Activated CD4-positive, alpha-beta T cell treated with anti-CD3 and anti-CD28 coated beads, Interleukin-2, amount 10 ng/mL, durations not matched to agents 7 days and 5 days (primary cell): ENCODE results near the gene ZNRF1. TPM values are rescaled to one million over a fixed set of nuclear protein-coding genes. Genes with fewer than 3 reads are reported as not detected.

Experiments used
- CTCF ChIA-PET: fragments of 350-600 bp; sonication (Branson Sonifier 250); formaldehyde crosslinking; loops from one replicate; lab custom pipeline; 2021; ENCODE audit warnings: antibody characterized with exemption; lab: Charles Lee
- POLR2A ChIA-PET: fragments of 350-600 bp; sonication (Branson Sonifier 250); formaldehyde crosslinking; loops from one replicate; lab custom pipeline; 2021; ENCODE audit warnings: antibody characterized with exemption; lab: Charles Lee
- DNase-seq: peaks from one replicate; pipeline ENCODE4 v3.0.0-alpha.2; 2020
- H3K27ac Mint-ChIP-seq: one replicate; pipeline ENCODE4 v1.8.0; 2021; ENCODE audit warnings: mild to moderate bottlenecking, moderate library complexity, mixed read lengths
- H3K27me3 Mint-ChIP-seq: one replicate; pipeline ENCODE4 v1.8.0; 2021; ENCODE audit warnings: mixed read lengths
- H3K36me3 Mint-ChIP-seq: one replicate; pipeline ENCODE4 v1.8.0; 2021; ENCODE audit warnings: low read depth, mixed read lengths
- H3K4me1 Mint-ChIP-seq: one replicate; pipeline ENCODE4 v1.8.0; 2021; ENCODE audit warnings: mixed read lengths
- H3K4me3 Mint-ChIP-seq: one replicate; pipeline ENCODE4 v1.8.0; 2021; ENCODE audit warnings: mild to moderate bottlenecking, moderate library complexity, mixed read lengths
- H3K9me3 Mint-ChIP-seq: one replicate; pipeline ENCODE4 v1.8.0; 2021; ENCODE audit warnings: mixed read lengths
- total RNA-seq, 2 experiments: library from RNA; stranded (reverse); gene quantifications; one replicate each; pipeline ENCODE4 v1.2.3, GENCODE V29; 2021

Gene ZNRF1
- total RNA-seq: 10 to 100 TPM; 16.1 to 16.3 TPM

DNA sequence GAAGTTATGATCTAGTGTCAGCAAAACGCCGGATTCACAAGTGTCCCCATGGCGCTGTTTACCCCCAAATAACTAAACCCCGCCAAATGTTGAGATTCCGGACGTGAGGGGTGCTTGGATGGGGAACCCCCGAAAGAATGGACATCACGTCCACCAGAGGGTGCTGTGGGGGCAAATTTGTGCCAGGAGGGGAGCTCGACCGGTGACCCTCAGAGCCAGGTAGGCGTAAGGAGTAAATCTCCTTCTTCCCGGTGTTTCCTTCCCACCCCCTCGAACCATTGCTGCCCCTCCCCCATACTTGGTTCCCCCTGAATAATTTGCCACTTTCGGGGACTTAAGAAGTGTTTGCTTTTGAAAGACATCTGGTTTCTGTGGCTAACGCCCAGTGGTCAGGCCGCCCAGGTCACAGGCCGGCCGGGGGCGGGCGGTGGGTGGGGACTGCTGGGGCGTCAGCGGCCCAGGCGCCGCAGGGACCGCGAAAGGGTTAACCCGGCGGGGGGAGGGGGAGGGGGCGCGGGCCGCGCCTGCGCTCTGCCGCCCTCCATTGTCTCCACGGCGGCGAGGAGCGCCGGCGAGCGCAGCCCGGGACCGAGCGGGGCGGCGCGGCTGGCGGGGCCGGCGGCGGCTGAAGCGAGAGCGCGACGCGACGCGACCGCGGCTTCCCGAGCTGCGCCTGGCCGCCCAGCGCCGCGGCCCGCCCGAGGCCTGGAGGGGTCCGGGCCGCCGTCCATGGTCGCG lies at the start of gene ZNRF1:
ZNRF1 (plus strand) TSS at position 544 of the 738 bp plus-strand sequence. CDS start 648 bp downstream, outside the sequence.
- ChIA-PET CTCF (interaction anchor here (0.6 to 4.7 kb wide), 18 partner anchors 9 to 201 kb away, joined by 3 to 84 read pairs (median 4); partner anchors contain the start of gene WDR59), POLR2A (interaction anchor here (1.0 kb wide), 1 partner anchor 112 kb away, joined by 5 read pairs; no protein-coding TSS in a partner anchor)
- Mint-ChIP-seq H3K4me1 (peaks cover 32% of the 10 kb centered on the region), H3K36me3 (peaks cover 2% of the 10 kb centered on the region), H3K4me3 (peak within 1 kb of the TSS; percentile 81), H3K9me3 (no peaks in the 10 kb centered on the region), H3K27me3 (peaks cover 18% of the 10 kb centered on the region), H3K27ac (peak within 1 kb of the TSS; percentile 86)
- peak; percentile 83 for DNase-seq

DNA sequence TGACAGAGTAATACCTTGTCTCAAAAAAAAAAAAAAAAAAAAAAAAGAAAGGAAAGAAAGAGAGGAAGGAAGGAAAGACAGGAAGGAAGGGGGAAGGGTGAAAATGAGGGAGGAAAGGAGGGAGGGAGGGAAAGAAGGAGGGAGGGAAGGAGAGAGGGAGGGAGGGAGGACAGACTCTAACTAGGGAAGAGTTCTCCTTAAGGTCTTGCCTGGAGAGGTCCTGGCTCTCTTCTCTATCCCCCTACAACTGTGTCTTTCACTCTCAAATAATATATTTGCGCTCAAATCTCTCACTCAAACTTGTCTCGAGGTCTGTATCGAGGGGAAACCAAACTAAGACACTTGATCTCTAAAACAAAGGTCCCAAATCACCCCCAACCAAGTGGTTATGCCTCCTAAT lies 49.5 kb upstream of the ZNRF1 start:
- Mint-ChIP-seq H3K27me3 (no peaks in the 10 kb centered on the region), H3K9me3 (no peaks in the 10 kb centered on the region), H3K4me3 (no peak overlapping the region), H3K36me3 (peaks cover 20% of the 10 kb centered on the region), H3K27ac (no peak overlapping the region), H3K4me1 (no peaks in the 10 kb centered on the region)
- ChIA-PET CTCF (interaction anchor here (0.6 kb wide), 2 partner anchors 17 to 186 kb away, joined by 3 to 4 read pairs; no protein-coding TSS in a partner anchor), POLR2A (no interaction called here)
- DNase-seq: no peak

DNA sequence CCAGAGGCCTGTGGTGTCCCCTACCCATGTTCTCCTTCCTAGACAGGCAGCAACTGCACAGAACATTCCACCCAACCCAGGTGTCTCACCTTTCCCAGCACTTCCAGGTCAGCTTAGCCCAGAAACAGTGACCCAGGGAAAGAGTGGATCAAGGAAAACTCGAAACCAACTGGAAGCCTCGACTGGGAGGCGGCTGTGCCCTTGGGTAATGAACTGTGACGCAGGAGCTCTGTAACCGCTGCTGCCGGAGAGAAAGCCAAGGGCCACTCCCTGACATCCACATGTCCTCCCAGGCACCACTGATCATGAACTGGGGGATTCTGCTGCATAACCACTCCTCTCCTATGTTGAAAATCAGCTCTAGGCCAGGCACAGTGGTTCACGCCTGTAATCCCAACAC lies 48.3 kb upstream of the ZNRF1 start:
- no peak overlapping the region for H3K4me3 Mint-ChIP-seq
- H3K36me3 Mint-ChIP-seq: peaks cover 29% of the 10 kb centered on the region
- no peak for DNase-seq
- no peaks in the 10 kb centered on the region for H3K4me1 Mint-ChIP-seq
- H3K9me3 Mint-ChIP-seq: no peaks in the 10 kb centered on the region
- no peak overlapping the region for H3K27ac Mint-ChIP-seq
- CTCF ChIA-PET: interaction anchor here (0.6 to 0.9 kb wide), 2 partner anchors 251 to 430 kb away, joined by 3 to 4 read pairs; no protein-coding TSS in a partner anchor
- POLR2A ChIA-PET: no interaction called here
- H3K27me3 Mint-ChIP-seq: no peaks in the 10 kb centered on the region

DNA sequence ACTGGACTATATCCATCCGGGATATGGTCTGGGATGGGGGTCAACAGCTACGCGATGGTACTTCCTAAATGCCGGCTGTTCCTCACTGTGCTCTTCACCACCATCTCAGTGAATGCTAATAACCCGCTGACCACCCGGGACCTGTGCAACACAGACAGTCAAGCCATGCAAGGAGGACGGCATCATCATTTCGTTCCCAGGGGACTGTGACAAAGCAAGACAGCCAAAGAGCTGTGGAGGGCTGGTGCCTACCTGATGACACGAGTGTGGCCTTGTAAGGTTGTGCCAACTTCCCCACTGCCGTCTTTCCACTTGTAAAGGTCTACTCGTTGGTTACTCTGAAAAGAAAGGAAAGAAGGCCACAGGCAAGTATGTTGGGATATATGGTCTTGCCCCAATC lies 47.6 kb upstream of the ZNRF1 start:
- no peak overlapping the region for H3K4me3 Mint-ChIP-seq
- CTCF ChIA-PET: interaction anchor here (0.6 to 1.1 kb wide), 8 partner anchors 18 to 429 kb away, joined by 3 to 4 read pairs (median 3); no protein-coding TSS in a partner anchor
- POLR2A ChIA-PET: no interaction called here
- no peak for DNase-seq
- H3K9me3 Mint-ChIP-seq: no peaks in the 10 kb centered on the region
- H3K36me3 Mint-ChIP-seq: peaks cover 28% of the 10 kb centered on the region
- no peaks in the 10 kb centered on the region for H3K4me1 Mint-ChIP-seq
- H3K27me3 Mint-ChIP-seq: no peaks in the 10 kb centered on the region
- no peak overlapping the region for H3K27ac Mint-ChIP-seq

DNA sequence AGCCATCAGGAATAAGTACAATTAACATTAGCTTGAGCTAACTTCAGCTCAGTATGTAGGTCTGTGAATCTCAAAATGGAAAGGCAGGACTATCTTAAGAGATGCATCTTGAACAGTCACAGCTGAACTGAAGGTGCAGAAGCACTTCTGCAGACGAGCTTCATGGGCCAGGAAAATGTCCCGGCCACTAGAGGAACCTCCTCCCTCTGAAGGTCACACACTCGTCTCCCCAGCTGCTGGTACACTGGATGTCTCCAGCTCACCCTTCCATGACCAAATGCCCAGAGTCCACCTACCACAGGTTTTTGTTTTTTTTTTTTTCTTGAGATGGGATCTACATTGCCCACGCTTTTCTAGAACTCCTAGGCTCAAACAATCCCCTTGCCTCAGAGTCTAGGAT lies 47.1 kb upstream of the ZNRF1 start:
- H3K4me3 Mint-ChIP-seq: no peak overlapping the region
- peaks cover 27% of the 10 kb centered on the region for H3K36me3 Mint-ChIP-seq
- H3K27me3 Mint-ChIP-seq: no peaks in the 10 kb centered on the region
- no peaks in the 10 kb centered on the region for H3K9me3 Mint-ChIP-seq
- DNase-seq: no peak
- ChIA-PET CTCF (interaction anchor here (0.6 to 1.1 kb wide), 7 partner anchors 18 to 282 kb away, joined by 3 to 4 read pairs (median 3); no protein-coding TSS in a partner anchor), POLR2A (no interaction called here)
- H3K4me1 Mint-ChIP-seq: no peaks in the 10 kb centered on the region
- H3K27ac Mint-ChIP-seq: no peak overlapping the region

DNA sequence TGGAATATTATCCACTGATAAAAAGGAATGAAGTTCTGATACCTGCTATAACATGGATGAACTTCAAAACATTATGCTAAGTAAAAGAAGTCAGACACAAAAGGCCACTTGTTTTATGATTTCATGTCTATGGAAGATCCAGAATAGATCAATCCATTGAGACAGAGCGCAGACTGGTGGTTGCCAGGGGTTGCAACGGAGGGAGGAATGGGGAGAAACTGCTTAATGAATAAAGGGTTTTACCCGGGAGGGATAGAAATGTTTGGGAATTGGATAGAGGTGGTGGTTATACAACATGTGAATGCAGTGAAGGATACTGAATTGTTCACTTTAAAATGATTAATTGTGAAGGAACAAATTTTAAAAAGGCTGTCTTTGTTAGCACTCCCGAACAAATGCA lies 44.1 kb upstream of the ZNRF1 start:
- Mint-ChIP-seq H3K27ac (no peak overlapping the region), H3K36me3 (peaks cover 18% of the 10 kb centered on the region), H3K4me1 (no peaks in the 10 kb centered on the region), H3K27me3 (no peaks in the 10 kb centered on the region), H3K4me3 (no peak overlapping the region), H3K9me3 (no peaks in the 10 kb centered on the region)
- ChIA-PET POLR2A (no interaction called here), CTCF (no interaction called here)
- no peak for DNase-seq

DNA sequence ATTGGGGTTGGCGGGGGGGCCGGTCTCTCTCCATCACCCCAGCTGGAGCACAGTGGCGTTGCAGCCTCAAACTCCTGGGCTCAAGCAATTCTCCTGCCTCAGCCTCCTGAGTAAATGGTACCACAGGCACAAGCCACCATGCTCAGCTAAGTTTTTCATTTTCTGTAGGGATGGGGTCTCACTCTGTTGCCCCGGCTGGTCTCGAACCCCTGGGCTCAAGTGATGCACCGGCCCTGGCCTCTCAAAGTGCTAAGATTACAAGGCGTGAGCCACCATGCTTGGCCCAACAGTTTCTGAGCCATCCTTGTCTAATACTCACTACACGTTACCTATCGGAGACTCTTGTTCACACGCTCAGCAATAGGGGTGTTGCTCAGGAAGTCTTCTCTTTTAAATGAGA lies 25.5 kb upstream of the ZNRF1 start:
- POLR2A ChIA-PET: no interaction called here
- CTCF ChIA-PET: no interaction called here
- Mint-ChIP-seq H3K27ac (no peak overlapping the region), H3K4me3 (no peak overlapping the region), H3K4me1 (peaks cover 2% of the 10 kb centered on the region), H3K27me3 (no peaks in the 10 kb centered on the region), H3K9me3 (no peaks in the 10 kb centered on the region), H3K36me3 (peaks cover 2% of the 10 kb centered on the region)
- DNase-seq: no peak

DNA sequence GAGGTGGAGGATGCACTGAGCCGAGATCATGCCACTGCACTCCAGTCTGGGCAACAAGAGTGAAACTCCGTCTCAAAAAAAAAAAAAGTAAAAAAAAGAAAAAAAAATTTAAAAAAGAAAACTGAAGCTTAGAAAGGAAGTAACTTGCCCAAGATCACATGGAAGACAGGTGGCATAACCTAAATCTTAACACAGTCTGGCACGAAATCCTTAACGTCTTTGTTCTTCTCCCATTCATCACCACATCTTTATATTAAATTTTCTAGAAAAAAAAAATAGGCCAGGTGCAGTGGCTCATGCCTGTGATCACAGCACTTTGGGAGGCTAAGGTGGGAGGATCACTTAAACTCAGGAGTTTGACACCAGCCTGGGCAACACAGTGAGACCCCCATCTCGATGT lies 23.2 kb upstream of the ZNRF1 start:
- no peaks in the 10 kb centered on the region for H3K9me3 Mint-ChIP-seq
- no peaks in the 10 kb centered on the region for H3K27me3 Mint-ChIP-seq
- CTCF ChIA-PET: no interaction called here
- POLR2A ChIA-PET: no interaction called here
- no peak for DNase-seq
- H3K27ac Mint-ChIP-seq: no peak overlapping the region
- H3K4me1 Mint-ChIP-seq: peaks cover 6% of the 10 kb centered on the region
- no peak overlapping the region for H3K4me3 Mint-ChIP-seq
- H3K36me3 Mint-ChIP-seq: peaks cover 4% of the 10 kb centered on the region

DNA sequence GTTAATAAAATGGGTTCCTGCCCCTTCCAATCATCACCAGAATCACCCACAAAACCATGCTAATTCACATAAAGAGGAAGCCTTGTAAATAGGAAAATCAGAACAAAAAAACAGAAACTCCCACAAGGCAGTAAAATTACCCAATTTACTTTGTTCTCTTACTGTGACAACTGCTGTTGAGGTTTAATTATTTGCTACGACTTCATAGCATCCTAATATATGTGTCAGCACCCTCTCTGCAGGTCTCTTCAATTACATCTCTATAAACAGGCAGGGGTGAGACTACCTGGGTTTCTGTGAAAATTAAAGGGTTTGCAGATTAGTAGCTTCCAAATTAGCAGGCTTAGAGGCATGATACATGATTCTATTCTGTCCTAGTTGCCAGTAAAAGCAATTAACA lies 16.6 kb upstream of the ZNRF1 start:
- Mint-ChIP-seq H3K9me3 (no peaks in the 10 kb centered on the region), H3K36me3 (peaks cover 6% of the 10 kb centered on the region), H3K4me3 (no peak overlapping the region), H3K4me1 (peaks cover 29% of the 10 kb centered on the region), H3K27me3 (no peaks in the 10 kb centered on the region), H3K27ac (no peak overlapping the region)
- ChIA-PET CTCF (interaction anchor here (0.6 to 7.9 kb wide), 4 partner anchors 11 to 128 kb away, joined by 3 to 56 read pairs (median 4); no protein-coding TSS in a partner anchor), POLR2A (no interaction called here)
- DNase-seq: no peak

DNA sequence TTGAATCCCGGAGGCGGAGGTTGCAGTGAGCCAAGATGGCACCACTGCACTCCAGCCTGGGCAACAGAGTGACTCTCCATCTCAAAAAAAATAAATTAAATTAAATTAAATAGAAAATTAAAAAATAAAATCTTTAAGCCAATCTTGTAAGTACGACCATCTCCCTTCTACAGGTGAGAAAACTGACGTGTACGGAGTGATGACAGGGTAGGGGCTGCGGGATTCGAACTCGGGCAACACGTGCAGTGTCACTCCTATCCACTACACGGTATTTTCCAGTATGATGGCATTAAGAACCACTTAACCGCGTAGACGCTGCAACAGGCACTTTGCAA lies 14.7 kb upstream of the ZNRF1 start:
- H3K4me3 Mint-ChIP-seq: peak overlapping the region; percentile 91
- H3K4me1 Mint-ChIP-seq: peaks cover 23% of the 10 kb centered on the region
- ChIA-PET CTCF (interaction anchor here (7.9 kb wide), 1 partner anchor 126 kb away, joined by 56 read pairs; no protein-coding TSS in a partner anchor), POLR2A (no interaction called here)
- no peak for DNase-seq
- H3K27me3 Mint-ChIP-seq: no peaks in the 10 kb centered on the region
- peaks cover 2% of the 10 kb centered on the region for H3K36me3 Mint-ChIP-seq
- H3K27ac Mint-ChIP-seq: peak overlapping the region; percentile 92
- H3K9me3 Mint-ChIP-seq: no peaks in the 10 kb centered on the region

DNA sequence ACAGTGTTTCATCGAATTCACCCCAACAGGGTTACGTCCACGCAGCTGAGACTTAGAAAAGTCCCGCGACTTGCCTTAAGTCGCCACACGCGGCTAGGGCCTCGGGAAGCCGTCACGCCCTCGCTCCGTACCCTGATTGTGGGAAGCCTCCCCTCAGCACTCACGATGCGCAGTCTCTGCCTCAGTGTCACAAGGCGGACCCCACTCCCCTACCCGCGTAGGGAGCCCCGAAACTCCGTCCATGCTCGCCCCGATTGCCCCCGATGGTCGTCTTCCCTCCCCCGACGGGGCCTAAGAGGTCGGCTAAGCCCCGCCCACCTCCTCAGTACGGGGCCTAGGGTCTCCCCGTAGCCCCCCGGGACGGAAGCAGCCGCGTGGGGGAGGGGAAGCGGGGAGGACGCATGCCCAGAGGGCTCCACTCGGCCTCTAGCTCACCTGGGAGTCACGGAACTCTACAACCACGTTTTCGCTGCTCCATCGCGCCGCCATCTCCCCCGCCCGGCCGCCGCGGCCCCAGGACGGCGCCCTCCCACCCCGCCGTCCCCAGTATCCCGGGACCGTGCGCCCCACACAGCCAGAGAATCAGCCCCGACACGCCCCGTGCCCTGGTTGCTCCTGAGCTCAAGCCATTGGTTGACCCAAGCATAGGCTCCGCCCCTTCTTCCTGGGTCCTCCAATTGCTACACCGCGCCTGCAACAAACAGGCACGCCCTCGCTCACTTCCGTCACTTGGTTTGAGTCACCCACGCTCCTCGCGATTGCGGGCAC lies 14.1 kb upstream of the ZNRF1 start, which contains the start of gene WDR59:
WDR59 (minus strand) TSS at position 595 of the 768 bp plus-strand sequence; CDS start at position 489, 106 bp downstream.
- peak within 1 kb of the TSS; percentile 92 for H3K27ac Mint-ChIP-seq
- no peaks in the 10 kb centered on the region for H3K27me3 Mint-ChIP-seq
- peak within 1 kb of the TSS; percentile 91 for H3K4me3 Mint-ChIP-seq
- peaks cover 23% of the 10 kb centered on the region for H3K4me1 Mint-ChIP-seq
- H3K36me3 Mint-ChIP-seq: peaks cover 2% of the 10 kb centered on the region
- ChIA-PET CTCF (interaction anchor here (0.7 to 7.9 kb wide), 6 partner anchors 14 to 285 kb away, joined by 3 to 56 read pairs (median 4); partner anchors contain the start of gene ZNRF1), POLR2A (interaction anchor here (0.6 to 1.0 kb wide), 2 partner anchors 127 to 285 kb away, joined by 3 to 4 read pairs; no protein-coding TSS in a partner anchor)
- peak; percentile 100 for DNase-seq
- no peaks in the 10 kb centered on the region for H3K9me3 Mint-ChIP-seq

DNA sequence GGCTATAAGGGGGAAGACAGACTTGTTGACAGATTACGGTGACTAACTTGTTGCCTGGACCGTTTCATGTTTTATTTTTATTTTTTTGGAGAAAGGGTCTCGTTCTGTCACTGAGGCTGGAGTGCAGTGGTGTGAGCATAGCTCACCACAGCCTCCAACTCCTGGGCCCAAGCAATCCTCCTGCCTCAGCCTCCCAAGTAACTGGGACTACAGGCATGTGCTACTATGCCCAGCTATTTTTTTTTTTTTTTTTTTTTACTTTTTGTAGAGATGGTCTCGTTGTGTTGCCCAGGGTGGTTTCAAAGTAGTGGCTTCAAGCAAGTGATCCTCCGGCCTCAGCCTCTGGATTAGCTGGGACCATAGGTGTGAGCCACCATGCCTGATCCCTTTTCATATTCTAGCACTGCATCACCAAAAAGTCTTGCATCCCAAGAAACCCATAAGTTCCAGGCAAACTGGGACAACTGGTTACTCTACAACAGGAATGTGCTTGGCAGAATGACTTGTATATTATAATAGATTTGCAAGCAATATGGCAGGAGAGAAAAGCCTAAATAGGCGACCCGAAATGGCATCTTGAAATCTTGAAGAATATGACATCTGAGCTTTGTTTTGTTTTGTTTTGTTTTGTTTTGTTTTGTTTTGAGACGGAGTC lies 11.7 kb upstream of the ZNRF1 start:
- ChIA-PET POLR2A (no interaction called here), CTCF (interaction anchor here (0.6 to 7.9 kb wide), 5 partner anchors 36 to 145 kb away, joined by 3 to 56 read pairs (median 3); no protein-coding TSS in a partner anchor)
- no peak for DNase-seq
- peaks cover 21% of the 10 kb centered on the region for H3K4me1 Mint-ChIP-seq
- no peak overlapping the region for H3K4me3 Mint-ChIP-seq
- peaks cover 6% of the 10 kb centered on the region for H3K27me3 Mint-ChIP-seq
- H3K27ac Mint-ChIP-seq: no peak overlapping the region
- H3K9me3 Mint-ChIP-seq: no peaks in the 10 kb centered on the region
- H3K36me3 Mint-ChIP-seq: peaks cover 2% of the 10 kb centered on the region
